Neural cell (in vitro differentiated cells): Measurements from ENCODE around the gene PEF1. TPM values are rescaled to one million over a fixed set of nuclear protein-coding genes. Genes with fewer than 3 reads are reported as not detected.

ENCODE experiments used
- H2AFZ ChIP-seq: fragments of 200-600, 300-800 bp; sonication (generic), shearing (Covaris generic); 2 replicates; pipeline ENCODE4 v1.6.0; 2014; ENCODE audit warnings: low read depth, mild to moderate bottlenecking, antibody characterized with exemption, low read length, moderate library complexity
- H3F3A ChIP-seq: fragments of 200-600 bp; shearing (Covaris generic); 2 replicates; pipeline ENCODE4 v1.6.1; 2016; ENCODE audit warnings: mild to moderate bottlenecking, moderate library complexity, mixed read lengths, antibody characterized with exemption, low read length; ENCODE audit not compliant: insufficient read depth, poor library complexity, severe bottlenecking
- H3K27ac ChIP-seq: fragments of 200-600, 300-800 bp; sonication (generic), shearing (Covaris generic); 2 replicates; pipeline ENCODE4 v1.5.1; 2014; ENCODE audit warnings: mild to moderate bottlenecking, low read length, moderate library complexity
- H3K27me3 ChIP-seq: fragments of 300-800, 200-600 bp; sonication (generic), shearing (Covaris generic); 2 replicates; pipeline ENCODE4 v1.6.0; 2014; ENCODE audit warnings: mild to moderate bottlenecking, low read depth, low read length, moderate library complexity; ENCODE audit not compliant: insufficient read depth
- H3K36me3 ChIP-seq: fragments of 300-800, 200-600 bp; sonication (generic), shearing (Covaris generic); 2 replicates; pipeline ENCODE4 v1.5.1; 2014; ENCODE audit warnings: mild to moderate bottlenecking, antibody characterized with exemption, low read length, moderate library complexity; ENCODE audit not compliant: insufficient read depth
- H3K4me2 ChIP-seq: fragments of 300-800, 200-600 bp; sonication (generic), shearing (Covaris generic); 2 replicates; pipeline ENCODE4 v1.6.0; 2014; ENCODE audit warnings: mild to moderate bottlenecking, low read length
- H3K4me3 ChIP-seq: fragments of 300-800, 200-600 bp; sonication (generic), shearing (Covaris generic); 2 replicates; pipeline ENCODE4 v1.5.1; 2014; ENCODE audit warnings: mild to moderate bottlenecking, low read length, moderate library complexity
- H3K79me2 ChIP-seq: fragments of 200-600 bp; shearing (Covaris generic); replicated peaks from 2 replicates; pipeline ENCODE4 v1.6.0; 2014; ENCODE audit warnings: mild to moderate bottlenecking, low read length, moderate library complexity; ENCODE audit not compliant: insufficient read depth
- H3K9ac ChIP-seq: fragments of 300-800, 200-600 bp; sonication (generic), shearing (Covaris generic); 2 replicates; pipeline ENCODE4 v1.6.1; 2016; ENCODE audit warnings: mild to moderate bottlenecking, low read length, mixed read lengths
- H3K9me2 ChIP-seq: fragments of 200-600 bp; shearing (Covaris generic); 2 replicates; pipeline ENCODE4 v1.6.1; 2016; ENCODE audit warnings: mild to moderate bottlenecking, low read length, mixed read lengths; ENCODE audit not compliant: insufficient read depth
- H3K9me3 ChIP-seq: fragments of 200-600, 300-800 bp; sonication (generic), shearing (Covaris generic); 2 replicates; pipeline ENCODE4 v1.6.1; 2016; ENCODE audit warnings: mild to moderate bottlenecking, mixed run types, low read length, moderate library complexity, mixed read lengths
- H4K20me1 ChIP-seq: fragments of 200-600 bp; shearing (Covaris generic); 2 replicates; pipeline ENCODE4 v1.6.1; 2016; ENCODE audit warnings: mild to moderate bottlenecking, mixed run types; ENCODE audit not compliant: insufficient read depth
- EP300 ChIP-seq: fragments of 450-650 bp; conservative IDR thresholded peaks from 2 replicates; pipeline ENCODE4 v1.6.1; 2014; ENCODE audit warnings: antibody characterized with exemption, mild to moderate bottlenecking, moderate library complexity; ENCODE audit not compliant: poor library complexity, severe bottlenecking
- EZH2 ChIP-seq: fragments of 200-600, 300-800 bp; shearing (Covaris generic), sonication (generic); IDR thresholded peaks from 2 replicates; pipeline ENCODE4 v1.6.1; 2014; ENCODE audit warnings: antibody characterized with exemption, low read length, borderline replicate concordance, mild to moderate bottlenecking; ENCODE audit not compliant: insufficient read depth, poor library complexity, severe bottlenecking
- MXI1 ChIP-seq: fragments of 450-650 bp; conservative IDR thresholded peaks from 2 replicates; pipeline ENCODE4 v1.6.1; 2014; ENCODE audit warnings: antibody characterized with exemption, mild to moderate bottlenecking; ENCODE audit not compliant: poor library complexity, severe bottlenecking
- POLR2AphosphoS5 ChIP-seq: IDR thresholded peaks from 2 replicates; pipeline ENCODE4 v1.6.1; 2012
- RAD21 ChIP-seq: fragments of 450-650 bp; conservative IDR thresholded peaks from 2 replicates; pipeline ENCODE4 v1.6.1; 2014; ENCODE audit warnings: antibody characterized with exemption, mild to moderate bottlenecking, moderate library complexity
- SMC3 ChIP-seq: fragments of 450-650 bp; conservative IDR thresholded peaks from 2 replicates; pipeline ENCODE4 v1.6.1; 2014; ENCODE audit warnings: antibody characterized with exemption, mild to moderate bottlenecking, moderate library complexity; ENCODE audit not compliant: poor library complexity
- TAF1 ChIP-seq: IDR thresholded peaks from 2 replicates; pipeline ENCODE4 v1.6.1; 2012; ENCODE audit warnings: low read depth
- polyA plus RNA-seq: library from polyadenylated mRNA; depleted of rRNA; stranded (reverse); fragments of >200 nt; gene quantifications from 2 replicates; pipeline ENCODE4 v1.2.3, GENCODE V29; 2014
- TF ChIP-seq, protein P1 (sequence below): IDR thresholded peaks from 2 replicates; pipeline ENCODE4 v1.6.1; 2012; ENCODE audit warnings: borderline replicate concordance
- TF ChIP-seq, protein P2 (sequence below): fragments of 450-650 bp; IDR thresholded peaks from 2 replicates; pipeline ENCODE4 v1.5.1; 2014; ENCODE audit warnings: antibody characterized with exemption, mild to moderate bottlenecking, moderate library complexity; ENCODE audit not compliant: poor library complexity, severe bottlenecking

PEF1 gene
- polyA plus RNA-seq, 1 donor from 2014 or later: 48.2 TPM

DNA sequence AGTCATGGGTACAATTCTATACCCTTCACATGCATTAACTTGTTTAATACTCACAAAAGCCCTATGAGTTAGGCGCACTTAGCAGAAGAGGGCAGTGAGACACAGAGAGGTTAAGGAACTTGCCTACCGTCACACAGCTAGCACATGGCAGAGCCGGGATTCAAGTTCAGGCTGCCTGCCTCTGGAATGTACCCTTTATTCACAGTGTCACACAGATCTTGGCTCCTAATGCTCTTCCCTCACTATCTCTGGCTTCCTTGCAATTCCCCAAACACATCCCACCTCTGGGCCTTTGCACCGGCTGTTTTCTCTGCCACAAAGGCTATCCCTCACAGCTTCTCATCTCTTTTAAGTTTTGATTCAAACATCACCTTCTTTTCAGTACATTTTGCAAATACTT, 34.0 kb upstream of the PEF1 start:
- Histone ChIP-seq H3K4me3 (no peak overlapping the region), H3K9me3 (no peaks in the 10 kb centered on the region), H3F3A (no peaks in the 10 kb centered on the region), H3K9ac (no peak overlapping the region), H3K27ac (no peak overlapping the region), H3K79me2 (no peaks in the 10 kb centered on the region), H3K27me3 (no peaks in the 10 kb centered on the region), H3K4me2 (no peak overlapping the region), H4K20me1 (no peaks in the 10 kb centered on the region), H3K36me3 (no peaks in the 10 kb centered on the region), H3K9me2 (no peaks in the 10 kb centered on the region), H2AFZ (no peak overlapping the region)
- TF ChIP-seq, protein P1, sequence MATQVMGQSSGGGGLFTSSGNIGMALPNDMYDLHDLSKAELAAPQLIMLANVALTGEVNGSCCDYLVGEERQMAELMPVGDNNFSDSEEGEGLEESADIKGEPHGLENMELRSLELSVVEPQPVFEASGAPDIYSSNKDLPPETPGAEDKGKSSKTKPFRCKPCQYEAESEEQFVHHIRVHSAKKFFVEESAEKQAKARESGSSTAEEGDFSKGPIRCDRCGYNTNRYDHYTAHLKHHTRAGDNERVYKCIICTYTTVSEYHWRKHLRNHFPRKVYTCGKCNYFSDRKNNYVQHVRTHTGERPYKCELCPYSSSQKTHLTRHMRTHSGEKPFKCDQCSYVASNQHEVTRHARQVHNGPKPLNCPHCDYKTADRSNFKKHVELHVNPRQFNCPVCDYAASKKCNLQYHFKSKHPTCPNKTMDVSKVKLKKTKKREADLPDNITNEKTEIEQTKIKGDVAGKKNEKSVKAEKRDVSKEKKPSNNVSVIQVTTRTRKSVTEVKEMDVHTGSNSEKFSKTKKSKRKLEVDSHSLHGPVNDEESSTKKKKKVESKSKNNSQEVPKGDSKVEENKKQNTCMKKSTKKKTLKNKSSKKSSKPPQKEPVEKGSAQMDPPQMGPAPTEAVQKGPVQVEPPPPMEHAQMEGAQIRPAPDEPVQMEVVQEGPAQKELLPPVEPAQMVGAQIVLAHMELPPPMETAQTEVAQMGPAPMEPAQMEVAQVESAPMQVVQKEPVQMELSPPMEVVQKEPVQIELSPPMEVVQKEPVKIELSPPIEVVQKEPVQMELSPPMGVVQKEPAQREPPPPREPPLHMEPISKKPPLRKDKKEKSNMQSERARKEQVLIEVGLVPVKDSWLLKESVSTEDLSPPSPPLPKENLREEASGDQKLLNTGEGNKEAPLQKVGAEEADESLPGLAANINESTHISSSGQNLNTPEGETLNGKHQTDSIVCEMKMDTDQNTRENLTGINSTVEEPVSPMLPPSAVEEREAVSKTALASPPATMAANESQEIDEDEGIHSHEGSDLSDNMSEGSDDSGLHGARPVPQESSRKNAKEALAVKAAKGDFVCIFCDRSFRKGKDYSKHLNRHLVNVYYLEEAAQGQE: no peak
- no peak for TF ChIP-seq POLR2AphosphoS5
- TF ChIP-seq, protein P2, sequence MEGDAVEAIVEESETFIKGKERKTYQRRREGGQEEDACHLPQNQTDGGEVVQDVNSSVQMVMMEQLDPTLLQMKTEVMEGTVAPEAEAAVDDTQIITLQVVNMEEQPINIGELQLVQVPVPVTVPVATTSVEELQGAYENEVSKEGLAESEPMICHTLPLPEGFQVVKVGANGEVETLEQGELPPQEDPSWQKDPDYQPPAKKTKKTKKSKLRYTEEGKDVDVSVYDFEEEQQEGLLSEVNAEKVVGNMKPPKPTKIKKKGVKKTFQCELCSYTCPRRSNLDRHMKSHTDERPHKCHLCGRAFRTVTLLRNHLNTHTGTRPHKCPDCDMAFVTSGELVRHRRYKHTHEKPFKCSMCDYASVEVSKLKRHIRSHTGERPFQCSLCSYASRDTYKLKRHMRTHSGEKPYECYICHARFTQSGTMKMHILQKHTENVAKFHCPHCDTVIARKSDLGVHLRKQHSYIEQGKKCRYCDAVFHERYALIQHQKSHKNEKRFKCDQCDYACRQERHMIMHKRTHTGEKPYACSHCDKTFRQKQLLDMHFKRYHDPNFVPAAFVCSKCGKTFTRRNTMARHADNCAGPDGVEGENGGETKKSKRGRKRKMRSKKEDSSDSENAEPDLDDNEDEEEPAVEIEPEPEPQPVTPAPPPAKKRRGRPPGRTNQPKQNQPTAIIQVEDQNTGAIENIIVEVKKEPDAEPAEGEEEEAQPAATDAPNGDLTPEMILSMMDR: no peak
- no peak for TF ChIP-seq EZH2
- TF ChIP-seq SMC3: no peak
- no peak for TF ChIP-seq TAF1

GRCh38 chr1:31677949-31678348, 33.3 kb upstream of the PEF1 start:
- Histone ChIP-seq H3K9me3 (no peaks in the 10 kb centered on the region), H2AFZ (no peak overlapping the region), H3K9ac (no peak overlapping the region), H3K4me2 (no peak overlapping the region), H3F3A (no peaks in the 10 kb centered on the region), H3K36me3 (no peaks in the 10 kb centered on the region), H3K27me3 (no peaks in the 10 kb centered on the region), H3K27ac (no peak overlapping the region), H3K4me3 (no peak overlapping the region), H4K20me1 (no peaks in the 10 kb centered on the region), H3K9me2 (no peaks in the 10 kb centered on the region), H3K79me2 (no peaks in the 10 kb centered on the region)
- TF ChIP-seq, protein P1: no peak
- TF ChIP-seq SMC3 (no peak), RAD21 (no peak), MXI1 (no peak), TAF1 (no peak), EP300 (no peak), POLR2AphosphoS5 (no peak)
